Endothelial cell of hepatic sinusoid (primary cell): ENCODE measurements around the gene TNIK.
"Not testable (repeated sequence)": the region's sequence is repeated elsewhere in the genome, so short reads cannot be mapped to it uniquely, and the experiment has no call there.

Experiments used
- in situ Hi-C: cut with HindIII; loops from 2 replicates; pipeline ENCODE4 v1.10.0; 2017; ENCODE audit warnings: low sequenced_read_pairs

The TNIK gene

GRCh38 chr3:171389491-171389890 lies 70.7 kb downstream of the TNIK start:
- in situ Hi-C loops, result no loop called here

- in situ Hi-C loops, result no loop called here
Measured at GRCh38 chr3:171388527-171388926, 71.7 kb downstream of the TNIK start.

- in situ Hi-C loops, result no loop called here
Measured at GRCh38 chr3:171387062-171387461, 73.1 kb downstream of the TNIK start.

- in situ Hi-C loops, result no loop called here
Measured at GRCh38 chr3:171385086-171385485, 75.1 kb downstream of the TNIK start.

GRCh38 chr3:171384101-171384891 lies 75.9 kb downstream of the TNIK start:
- in situ Hi-C loops, result no loop called here

GRCh38 chr3:171383206-171384018 lies 76.8 kb downstream of the TNIK start:
- in situ Hi-C loops, result no loop called here

GRCh38 chr3:171382347-171382746 lies 77.9 kb downstream of the TNIK start:
- in situ Hi-C loops, result not testable (repeated sequence)

- in situ Hi-C loops, result no loop called here
Measured at GRCh38 chr3:171380711-171381425, 79.3 kb downstream of the TNIK start.

GRCh38 chr3:171379961-171380483 lies 80.2 kb downstream of the TNIK start:
- in situ Hi-C loops, result no loop called here

- in situ Hi-C loops, result no loop called here
Measured at GRCh38 chr3:171379281-171379680, 80.9 kb downstream of the TNIK start.

GRCh38 chr3:171378586-171378985 lies 81.6 kb downstream of the TNIK start:
- in situ Hi-C loops, result no loop called here

GRCh38 chr3:171377859-171378258 lies 82.3 kb downstream of the TNIK start:
- in situ Hi-C loops, result no loop called here

- in situ Hi-C loops, result no loop called here
Measured at GRCh38 chr3:171376596-171376947, 83.6 kb downstream of the TNIK start.

- in situ Hi-C loops, result no loop called here
Measured at GRCh38 chr3:171375666-171376595, 84.3 kb downstream of the TNIK start.

- in situ Hi-C loops, result no loop called here
Measured at GRCh38 chr3:171374661-171375285, 85.4 kb downstream of the TNIK start.

- in situ Hi-C loops, result no loop called here
Measured at GRCh38 chr3:171374260-171374659, 85.9 kb downstream of the TNIK start.

GRCh38 chr3:171373711-171374110 lies 86.5 kb downstream of the TNIK start:
- in situ Hi-C loops, result no loop called here

GRCh38 chr3:171372694-171373093 lies 87.5 kb downstream of the TNIK start:
- in situ Hi-C loops, result no loop called here

GRCh38 chr3:171371354-171371753 lies 88.9 kb downstream of the TNIK start:
- in situ Hi-C loops, result no loop called here

GRCh38 chr3:171369156-171369555 lies 91.0 kb downstream of the TNIK start:
- in situ Hi-C loops, result no loop called here
